ENCODE results near the gene CPM.

DNA sequence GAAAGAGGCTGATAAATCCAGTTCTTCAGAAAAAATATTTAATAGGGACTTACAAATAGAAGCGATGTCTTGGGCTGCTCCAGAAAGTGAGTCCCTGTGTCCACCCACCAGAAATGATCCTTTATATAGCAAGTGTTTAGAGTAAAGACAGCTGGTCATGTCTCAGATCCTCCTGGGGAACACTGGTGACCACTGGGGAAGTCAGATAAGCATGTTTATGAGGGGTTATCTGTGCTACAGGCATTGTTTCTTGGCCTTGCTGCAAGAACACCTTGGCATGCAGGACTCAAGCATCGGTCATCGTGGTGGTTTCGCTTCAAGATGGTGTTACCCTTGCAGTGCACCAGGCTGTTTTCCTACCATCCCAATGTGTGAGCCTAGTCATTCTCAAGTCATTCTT is 27.2 kb downstream of the CPM start:
- TF ChIP-seq, protein P1, sequence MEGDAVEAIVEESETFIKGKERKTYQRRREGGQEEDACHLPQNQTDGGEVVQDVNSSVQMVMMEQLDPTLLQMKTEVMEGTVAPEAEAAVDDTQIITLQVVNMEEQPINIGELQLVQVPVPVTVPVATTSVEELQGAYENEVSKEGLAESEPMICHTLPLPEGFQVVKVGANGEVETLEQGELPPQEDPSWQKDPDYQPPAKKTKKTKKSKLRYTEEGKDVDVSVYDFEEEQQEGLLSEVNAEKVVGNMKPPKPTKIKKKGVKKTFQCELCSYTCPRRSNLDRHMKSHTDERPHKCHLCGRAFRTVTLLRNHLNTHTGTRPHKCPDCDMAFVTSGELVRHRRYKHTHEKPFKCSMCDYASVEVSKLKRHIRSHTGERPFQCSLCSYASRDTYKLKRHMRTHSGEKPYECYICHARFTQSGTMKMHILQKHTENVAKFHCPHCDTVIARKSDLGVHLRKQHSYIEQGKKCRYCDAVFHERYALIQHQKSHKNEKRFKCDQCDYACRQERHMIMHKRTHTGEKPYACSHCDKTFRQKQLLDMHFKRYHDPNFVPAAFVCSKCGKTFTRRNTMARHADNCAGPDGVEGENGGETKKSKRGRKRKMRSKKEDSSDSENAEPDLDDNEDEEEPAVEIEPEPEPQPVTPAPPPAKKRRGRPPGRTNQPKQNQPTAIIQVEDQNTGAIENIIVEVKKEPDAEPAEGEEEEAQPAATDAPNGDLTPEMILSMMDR (IDR thresholded peaks at IDR 0.05; ENCODE audit: low read length), result no peak
- TF ChIP-seq EZH2 (optimal IDR thresholded peaks at IDR 0.05; ENCODE audit: low read depth, low read length) (no peak), EZH2phosphoT487 (IDR thresholded peaks at IDR 0.05; ENCODE audit: low read length) (no peak)

Measured in MM.1S (cell line).